HepG2 (cell line): Measurements from ENCODE around the gene CPSF7. TPM values are rescaled to one million over a fixed set of nuclear protein-coding genes. Genes with fewer than 3 reads are reported as not detected.
A peak's percentile ranks its signal among the peaks of the same experiment; 100 is the strongest.

Source experiments
- ADNP ChIP-seq: sonication (generic); formaldehyde crosslinking; IDR thresholded peaks from 2 replicates; pipeline ENCODE4 v1.4.0; 2020; ENCODE audit warnings: missing genetic modification reagents
- CEBPB ChIP-seq: IDR thresholded peaks from 2 replicates; pipeline ENCODE4 v1.6.1; 2011; ENCODE audit warnings: low read depth, low read length, improper control_type of control experiment, borderline replicate concordance
- CREB3 ChIP-seq: sonication (generic); formaldehyde crosslinking; IDR thresholded peaks from 2 replicates; pipeline ENCODE4 v1.5.0; 2020; ENCODE audit warnings: missing genetic modification reagents
- DDIT3 ChIP-seq: sonication (generic); formaldehyde crosslinking; IDR thresholded peaks from 2 replicates; pipeline ENCODE4 v1.4.0; 2020; ENCODE audit warnings: mild to moderate bottlenecking, missing genetic modification reagents
- DR1 ChIP-seq: sonication (generic); formaldehyde crosslinking; IDR thresholded peaks from 2 replicates; pipeline ENCODE4 v1.8.0; 2021; ENCODE audit warnings: mild to moderate bottlenecking, missing genetic modification reagents, inconsistent platforms
- EEA1 ChIP-seq: sonication (generic); formaldehyde crosslinking; IDR thresholded peaks from 2 replicates; pipeline ENCODE4 v1.5.1; 2020; ENCODE audit warnings: mild to moderate bottlenecking, missing genetic modification reagents, borderline replicate concordance
- FOXP1 ChIP-seq, 2 experiments: fragments of 450-650 bp in 1 of 2; IDR thresholded peaks; 2 replicates each; pipeline ENCODE4 v1.6.1; 2017 to 2018; ENCODE audit warnings: antibody characterized with exemption in 1 of 2
- GATAD2A ChIP-seq: IDR thresholded peaks from 2 replicates; pipeline ENCODE4 v1.6.1; 2016
- HIVEP1 ChIP-seq: sonication (generic); formaldehyde crosslinking; IDR thresholded peaks from 2 replicates; pipeline ENCODE4 v1.4.0; 2020; ENCODE audit warnings: mild to moderate bottlenecking, missing genetic modification reagents
- HOXA3 ChIP-seq: sonication (generic); formaldehyde crosslinking; IDR thresholded peaks from 2 replicates; pipeline ENCODE4 v1.5.0; 2020; ENCODE audit warnings: missing genetic modification reagents
- ISX ChIP-seq: sonication (generic); formaldehyde crosslinking; conservative IDR thresholded peaks from 2 replicates; pipeline ENCODE4 v1.5.0; 2020; ENCODE audit warnings: missing genetic modification reagents
- KMT2A ChIP-seq: sonication (generic); formaldehyde crosslinking; IDR thresholded peaks from 2 replicates; pipeline ENCODE4 v1.4.0; 2020; ENCODE audit warnings: missing genetic modification reagents
- MXD4 ChIP-seq: IDR thresholded peaks from 2 replicates; pipeline ENCODE4 v1.6.1; 2016; ENCODE audit warnings: mild to moderate bottlenecking, missing biosample characterization, missing genetic modification reagents
- RBAK ChIP-seq: sonication (generic); formaldehyde crosslinking; IDR thresholded peaks from 2 replicates; pipeline ENCODE4 v1.5.1; 2020; ENCODE audit warnings: mild to moderate bottlenecking, missing genetic modification reagents
- RBFOX2 ChIP-seq: fragments of 200-400 bp; formaldehyde crosslinking; IDR thresholded peaks from 2 replicates; pipeline ENCODE4 v1.6.1; 2017; ENCODE audit warnings: low read depth, mild to moderate bottlenecking, low read length
- RBM39 ChIP-seq: fragments of 200-400 bp; formaldehyde crosslinking; IDR thresholded peaks from one replicate; pipeline ENCODE4 v1.6.1; 2018; ENCODE audit warnings: antibody characterized with exemption, mild to moderate bottlenecking, low read depth, low read length; ENCODE audit not compliant: poor library complexity, severe bottlenecking
- STAG1 ChIP-seq: sonication (generic); formaldehyde crosslinking; IDR thresholded peaks from 2 replicates; pipeline ENCODE4 v1.4.0; 2020; ENCODE audit warnings: missing genetic modification reagents
- XRCC5 ChIP-seq: fragments of 200-400 bp; formaldehyde crosslinking; optimal IDR thresholded peaks from 2 replicates; pipeline ENCODE3; 2017; ENCODE audit warnings: mild to moderate bottlenecking, low read length
- ZBTB4 ChIP-seq: sonication (generic); formaldehyde crosslinking; IDR thresholded peaks from 2 replicates; pipeline ENCODE4 v1.4.0; 2020; ENCODE audit warnings: missing genetic modification reagents, mild to moderate bottlenecking, borderline replicate concordance
- ZMAT3 ChIP-seq: sonication (generic); formaldehyde crosslinking; conservative IDR thresholded peaks from 2 replicates; pipeline ENCODE4 v1.7.0; 2021; ENCODE audit warnings: missing genetic modification reagents
- ZNF101 ChIP-seq: sonication (generic); formaldehyde crosslinking; IDR thresholded peaks from 2 replicates; pipeline ENCODE4 v1.4.0; 2020; ENCODE audit warnings: mild to moderate bottlenecking, low read depth, missing genetic modification reagents, borderline replicate concordance
- ZNF432 ChIP-seq: sonication (generic); formaldehyde crosslinking; IDR thresholded peaks from 2 replicates; pipeline ENCODE4 v1.5.0; 2020; ENCODE audit warnings: missing genetic modification reagents, mild to moderate bottlenecking, borderline replicate concordance
- ZNF616 ChIP-seq: sonication (generic); formaldehyde crosslinking; IDR thresholded peaks from 2 replicates; pipeline ENCODE4 v1.5.0; 2020; ENCODE audit warnings: low read depth, mild to moderate bottlenecking, missing genetic modification reagents
- ZNF672 ChIP-seq: sonication (generic); formaldehyde crosslinking; IDR thresholded peaks from 2 replicates; pipeline ENCODE4 v1.8.1; 2022; ENCODE audit warnings: missing genetic modification reagents
- ZNF7 ChIP-seq: IDR thresholded peaks from 2 replicates; pipeline ENCODE4 v1.6.1; 2016; ENCODE audit warnings: missing biosample characterization, missing genetic modification reagents
- ZNF777 ChIP-seq: sonication (generic); formaldehyde crosslinking; IDR thresholded peaks from 2 replicates; pipeline ENCODE4 v1.4.0; 2020; ENCODE audit warnings: missing genetic modification reagents
- ZSCAN22 ChIP-seq: sonication (generic); formaldehyde crosslinking; IDR thresholded peaks from 2 replicates; pipeline ENCODE4 v1.4.0; 2020; ENCODE audit warnings: mild to moderate bottlenecking, missing genetic modification reagents
- ZZZ3 ChIP-seq: sonication (generic); formaldehyde crosslinking; IDR thresholded peaks from 2 replicates; pipeline ENCODE4 v1.4.0; 2020; ENCODE audit warnings: missing genetic modification reagents, mild to moderate bottlenecking, borderline replicate concordance
- polyA plus RNA-seq, 8 experiments: library from polyadenylated mRNA; depleted of rRNA in 3 of 8; stranded (reverse) in 7 of 8; unstranded in 1 of 8; fragments of >200 nt; fragmentation: Illumina TruSeq in 4 of 8; extraction: Trizol in 4 of 8; gene quantifications; 2 replicates each; pipeline versions ENCODE4 v1.2.1 to v1.2.3, GENCODE V29; 2011 to 2016; ENCODE audit warnings: low read depth in 4 of 8, missing spikeins in 1 of 8, mixed read lengths in 1 of 8; ENCODE audit not compliant: insufficient read depth in 1 of 8
- total RNA-seq, 5 experiments: library from RNA; depleted of rRNA; stranded (reverse); fragments of >200 nt; fragmentation: Illumina TruSeq; extraction: Trizol; gene quantifications; 2 replicates each; pipeline ENCODE4 v1.2.3, GENCODE V29; 2016; ENCODE audit warnings: low read depth in 1 of 5

The CPSF7 gene
- total and polyA plus RNA-seq, 2 of the 13 experiments (the other 11 are each of a cell fraction or from before 2014, with no cell fraction given), result 34.1 to 36.8 TPM

- peak; percentile 7 for TF ChIP-seq XRCC5
- TF ChIP-seq EEA1, result no peak
- no peak for TF ChIP-seq ZNF101 (CRISPR knock-in tag)
- TF ChIP-seq ZNF777, result no peak
- no peak; the same call in 1 of the 2 replicates for TF ChIP-seq CREB3 (CRISPR knock-in tag)
- no peak for TF ChIP-seq RBAK (CRISPR knock-in tag)
- peak; percentile 74; the same call in 1 of the 2 replicates for TF ChIP-seq ZMAT3 (CRISPR knock-in tag)
- peak; percentile 90 for TF ChIP-seq KMT2A
- TF ChIP-seq DDIT3, result no peak
- TF ChIP-seq GATAD2A (CRISPR knock-in tag), result no peak; the same call in 1 of the 2 replicates
- no peak for TF ChIP-seq ZSCAN22 (CRISPR knock-in tag)
- TF ChIP-seq STAG1 (CRISPR knock-in tag), result no peak
- 0 out of 2 replicates have a peak, but pooled peaks have one; percentile 57 for TF ChIP-seq ZNF672 (CRISPR knock-in tag)
- no peak for TF ChIP-seq CEBPB
- no peak for TF ChIP-seq ZNF432
- TF ChIP-seq ZNF7 (CRISPR knock-in tag), result no peak
- peak; percentile 97 for TF ChIP-seq RBM39
- TF ChIP-seq ZBTB4 (CRISPR knock-in tag), result no peak
- peak; percentile 70; the same call in 1 of the 2 replicates for TF ChIP-seq HIVEP1 (CRISPR knock-in tag)
- TF ChIP-seq DR1 (CRISPR knock-in tag), result peak; percentile 91; the same call in 1 of the 2 replicates
- TF ChIP-seq HOXA3 (CRISPR knock-in tag), result peak; percentile 91
- peak; percentile 83; the same call in 1 of the 2 replicates for TF ChIP-seq ISX (CRISPR knock-in tag)
- no peak for TF ChIP-seq ADNP
- no peak for TF ChIP-seq FOXP1 (IDR thresholded peaks at IDR 0.05)
- TF ChIP-seq FOXP1 (CRISPR knock-in tag; IDR thresholded peaks at IDR 0.05), result no peak
- TF ChIP-seq ZNF616 (CRISPR knock-in tag), result peak; percentile 14
- peak; percentile 69; the same call in 1 of the 2 replicates for TF ChIP-seq ZZZ3 (CRISPR knock-in tag)
- TF ChIP-seq MXD4 (CRISPR knock-in tag), result no peak
- peak; percentile 98 for TF ChIP-seq RBFOX2
Observed at GRCh38 chr11:61429691-61430582, at the start of gene CPSF7, which contains the start of gene SDHAF2 (continued).
